T1000 (cell line): Measurements from ENCODE around the gene TMEM167B.
"Not testable (repeated sequence)": the region's sequence is repeated elsewhere in the genome, so short reads cannot be mapped to it uniquely, and the experiment has no call there.

Experiments
- DNase-seq: peaks from one replicate; lab custom pipeline; 2025; ENCODE audit warnings: mixed read lengths; lab: John Stamatoyannopoulos, UW

The TMEM167B gene

DNA sequence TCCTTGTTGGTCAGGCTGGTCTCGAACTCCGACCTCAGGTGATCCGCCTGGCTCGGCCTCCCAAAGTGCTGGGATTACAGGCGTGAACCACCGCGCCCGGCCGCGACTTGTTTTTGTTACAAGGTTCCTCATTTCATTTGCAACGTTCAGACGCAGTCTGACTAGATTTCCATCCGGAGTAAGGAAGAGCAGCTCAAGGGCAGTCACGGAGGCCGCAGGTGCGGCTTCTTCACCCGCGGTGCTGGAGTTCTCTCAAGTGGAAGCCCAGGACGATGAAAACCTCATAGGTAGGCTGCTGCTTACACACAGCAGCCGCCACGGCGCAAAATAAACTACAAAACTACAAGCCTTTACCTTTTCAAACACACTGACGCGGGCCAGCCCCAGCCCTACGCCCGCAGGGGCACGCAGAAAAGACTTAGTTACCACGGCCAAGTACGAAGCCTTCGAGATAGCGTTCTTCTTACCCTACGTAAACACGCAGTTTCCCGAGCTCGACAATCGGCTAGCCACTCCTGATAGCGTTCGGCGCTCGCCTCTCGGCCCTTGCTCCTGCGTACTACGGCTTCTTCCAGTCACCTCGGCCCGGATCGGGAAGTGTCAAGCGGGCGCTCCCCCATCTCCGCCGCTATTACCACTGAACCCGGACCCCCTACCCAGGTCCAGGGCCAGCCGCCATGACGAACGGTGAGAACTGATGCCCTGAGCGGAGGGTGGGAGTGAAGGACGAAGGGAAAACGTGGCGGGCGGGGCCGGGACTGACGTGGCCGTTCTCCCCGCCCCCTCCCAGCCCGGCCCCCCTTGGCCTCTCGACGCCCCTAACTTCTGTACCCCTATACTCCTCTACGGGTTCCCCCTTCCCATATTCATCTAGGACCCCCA lies at the start of gene TMEM167B:
Gene TMEM167B, plus strand, starts transcription at position 569 of the 882 bp plus-strand sequence. Its CDS starts 109 bp downstream, at position 678.
- DNase-seq: peak; percentile 80

DNA sequence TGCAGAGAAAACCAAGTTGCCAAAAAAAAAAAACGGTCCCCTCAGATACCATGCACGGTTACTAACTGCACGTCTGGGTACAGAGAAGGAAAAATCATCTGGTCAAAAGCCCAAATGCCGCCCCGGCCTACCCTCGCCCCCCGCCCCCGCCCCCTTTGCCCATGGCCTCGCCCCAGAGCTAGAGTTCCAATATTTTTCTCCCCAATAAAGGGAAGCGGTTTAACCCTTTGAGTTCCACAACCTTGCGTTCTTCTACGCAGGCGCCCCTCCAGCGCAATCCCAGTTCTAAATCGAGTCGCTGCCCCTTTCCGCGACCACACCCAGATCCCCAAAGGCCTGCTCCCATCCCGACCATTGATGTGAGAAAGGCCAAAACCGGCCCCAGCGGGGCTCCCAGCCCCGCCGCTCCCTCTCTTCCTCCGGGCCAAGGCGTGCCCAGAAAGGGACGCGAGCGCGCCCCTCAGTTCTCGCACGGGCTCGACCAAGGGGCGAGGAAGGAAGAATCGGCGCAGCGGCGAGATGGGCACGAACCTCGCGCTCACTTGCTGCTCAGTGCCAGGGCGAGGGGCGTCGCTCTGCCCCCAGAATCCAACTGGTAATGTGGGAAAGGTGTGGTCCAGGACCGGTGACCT lies 49.5 kb upstream of the TMEM167B start:
- DNase-seq: no peak

DNA sequence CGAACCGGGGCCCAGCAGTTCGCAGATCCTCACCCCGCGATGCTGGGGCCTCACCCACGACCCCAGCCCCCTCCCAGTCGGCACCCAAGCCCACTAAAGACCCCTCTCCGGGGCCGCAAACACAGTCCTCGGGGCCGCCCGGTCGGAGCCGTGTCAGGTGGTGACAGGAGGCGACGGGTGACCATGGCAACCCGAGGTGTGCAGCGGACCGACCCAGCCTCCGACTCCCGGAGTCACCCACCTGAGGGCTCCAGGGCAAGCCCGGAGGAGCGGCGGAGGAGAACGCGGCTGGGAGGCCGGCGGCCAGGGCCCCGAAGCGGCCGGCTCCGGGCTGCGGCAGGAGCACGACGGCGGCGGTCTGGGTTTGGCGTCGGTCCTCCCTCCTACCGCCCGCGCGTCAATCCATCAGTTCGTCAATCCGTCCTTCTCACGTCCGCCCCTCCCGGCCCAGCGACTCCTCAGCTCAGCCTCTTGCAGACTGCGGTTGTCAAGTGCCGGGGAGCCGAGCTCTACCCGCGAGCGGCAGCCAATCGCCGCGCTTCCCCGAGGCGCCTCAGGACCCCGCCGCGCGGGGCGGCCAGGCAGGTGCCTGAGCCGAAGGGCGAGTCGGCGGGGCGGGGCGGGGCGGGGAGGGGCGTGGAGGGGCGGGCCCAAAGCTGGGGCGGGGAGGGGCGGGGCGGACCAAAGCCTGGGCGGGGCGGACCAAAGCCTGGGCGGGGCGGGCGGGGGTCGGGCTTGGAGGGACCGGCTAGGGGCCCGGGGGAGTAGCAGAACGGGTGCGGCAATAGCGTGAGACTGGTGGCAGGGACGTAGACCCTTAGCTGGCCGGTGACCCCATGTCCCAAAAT lies 48.7 kb upstream of the TMEM167B start, which contains the start of gene WDR47:
Gene WDR47, minus strand, starts transcription at position 482 of the 848 bp plus-strand sequence. CDS start 18,590 bp downstream, outside the sequence.
- peak; percentile 95 for DNase-seq

DNA sequence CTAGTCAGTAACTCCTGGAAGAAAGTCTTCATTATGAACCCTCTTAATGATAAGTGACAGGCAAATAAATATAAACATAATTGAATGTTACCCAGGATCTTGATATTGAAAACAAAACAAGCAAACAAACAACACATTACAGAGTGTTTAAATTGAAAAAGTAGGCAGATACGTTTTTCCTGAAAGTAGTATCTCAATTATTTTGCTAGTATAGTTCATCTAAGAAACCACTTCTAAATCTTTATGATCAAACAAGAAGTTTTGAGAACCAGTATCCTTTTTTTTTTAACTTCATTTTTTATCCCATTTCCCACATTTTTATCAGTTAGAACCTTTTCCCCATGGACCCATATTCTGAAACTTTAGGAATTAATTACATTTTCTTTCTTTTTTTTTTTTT lies 45.0 kb upstream of the TMEM167B start:
- DNase-seq: no peak

DNA sequence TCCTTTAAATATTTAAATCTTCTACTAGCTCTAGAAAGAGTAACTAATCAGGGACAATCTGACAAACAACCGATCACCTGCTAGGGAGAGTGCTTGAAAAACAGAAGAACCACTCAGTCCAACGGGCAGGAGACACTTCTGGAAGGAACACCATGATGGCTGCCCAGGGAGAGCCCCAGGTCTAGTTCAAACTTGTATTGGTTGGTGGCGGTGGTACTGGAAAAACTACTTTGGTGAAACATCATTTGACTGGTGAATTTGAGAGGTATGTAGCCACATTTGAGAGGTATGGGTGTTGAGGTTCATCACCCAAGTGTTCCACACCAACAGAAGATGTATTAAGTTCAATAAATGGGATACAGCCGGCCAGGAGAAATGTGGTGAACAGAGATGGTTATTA lies 43.9 kb upstream of the TMEM167B start:
- DNase-seq: no peak

DNA sequence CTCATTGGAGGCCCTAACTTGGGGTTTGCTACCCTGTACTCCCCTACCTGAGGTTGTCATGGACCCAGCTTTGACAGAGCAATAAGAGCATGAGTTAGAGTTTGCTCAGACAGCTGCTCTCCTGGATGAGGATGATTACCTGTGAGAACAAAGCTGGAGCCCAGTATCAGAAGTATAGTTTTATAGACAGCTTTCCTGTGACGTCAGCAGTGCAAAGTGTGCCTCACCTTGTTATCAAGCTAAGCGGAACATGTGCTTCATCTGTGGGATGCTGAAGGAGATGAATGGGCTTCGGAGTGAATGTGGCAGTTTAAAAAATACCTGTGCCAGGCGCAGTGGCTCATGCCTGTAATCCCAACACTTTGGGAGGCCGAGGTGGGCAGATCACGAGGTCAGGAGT lies 43.2 kb upstream of the TMEM167B start:
- no peak for DNase-seq

DNA sequence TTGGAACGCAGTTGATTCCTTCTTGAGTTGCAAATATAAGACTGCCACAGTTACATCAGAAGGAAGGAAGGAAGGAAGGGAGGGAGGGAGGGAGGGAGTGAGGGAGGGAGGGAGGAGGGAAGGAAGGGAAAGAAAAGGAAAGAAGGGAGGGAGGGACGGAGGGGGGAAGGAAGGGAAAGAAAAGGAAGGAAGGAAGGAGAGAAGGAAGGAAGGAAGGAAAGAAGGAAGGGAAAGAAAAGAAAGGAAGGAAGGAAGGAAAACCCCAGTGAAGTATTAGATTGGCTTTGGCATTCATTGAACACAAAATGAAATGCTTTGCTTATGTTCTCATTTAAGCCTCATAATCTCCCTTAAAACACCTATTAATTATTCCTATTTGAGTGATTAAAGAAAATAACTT lies 42.2 kb upstream of the TMEM167B start:
- no peak for DNase-seq

DNA sequence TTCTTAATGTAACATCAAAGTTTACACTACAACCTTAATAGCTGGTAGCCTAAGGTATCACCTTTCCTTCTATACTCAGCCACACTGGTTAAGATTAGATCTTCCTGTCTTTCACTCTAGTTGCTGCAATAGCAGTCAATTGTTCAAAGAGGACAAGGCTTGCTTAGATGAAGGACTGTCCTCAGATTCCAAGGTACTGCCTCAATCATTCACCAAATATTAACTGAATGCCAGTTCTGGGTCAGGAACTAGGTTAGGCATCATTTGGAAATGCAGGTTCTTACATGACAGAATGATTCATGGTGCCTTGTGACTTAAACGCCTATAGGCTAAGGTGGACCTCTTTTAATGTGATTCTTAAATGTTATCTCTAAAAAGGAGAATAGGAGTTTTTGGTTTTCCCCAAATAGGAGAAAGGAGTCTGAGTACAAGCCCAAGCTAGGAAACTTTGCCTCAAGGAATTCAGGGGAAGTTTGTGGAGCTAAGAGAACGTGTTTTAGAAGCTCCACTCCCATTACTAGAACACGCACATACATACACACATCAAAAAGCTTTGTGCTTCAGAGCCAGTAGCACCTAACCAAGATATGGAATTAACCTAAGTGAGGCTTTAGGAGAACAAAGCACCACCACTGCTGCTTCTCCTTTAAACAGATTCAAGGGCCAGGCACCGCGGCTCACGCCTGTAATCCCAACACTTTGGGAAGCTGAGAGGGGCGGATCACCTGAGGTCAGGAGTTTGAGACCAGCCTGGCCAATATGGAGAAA lies 40.2 kb upstream of the TMEM167B start:
- DNase-seq: no peak

DNA sequence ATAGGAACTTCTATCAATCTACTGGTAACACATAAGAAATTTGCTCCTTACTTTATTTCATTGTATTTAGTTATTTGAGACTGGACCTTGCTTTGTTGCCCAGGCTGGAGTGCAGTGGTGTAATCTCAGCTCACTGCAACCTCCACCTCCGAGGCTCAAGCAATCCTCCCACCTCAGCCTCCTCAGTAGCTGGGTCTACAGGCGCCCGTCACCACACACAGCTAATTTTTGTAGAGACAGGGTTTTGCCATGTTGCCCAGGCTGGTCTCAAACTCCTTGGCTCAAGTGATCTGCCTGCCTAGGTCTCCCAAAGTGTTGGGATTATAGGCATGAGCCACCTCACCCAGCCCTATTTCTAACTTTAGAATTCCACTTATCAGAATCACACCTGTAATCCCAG lies 38.4 kb upstream of the TMEM167B start:
- DNase-seq: not testable (repeated sequence)

DNA sequence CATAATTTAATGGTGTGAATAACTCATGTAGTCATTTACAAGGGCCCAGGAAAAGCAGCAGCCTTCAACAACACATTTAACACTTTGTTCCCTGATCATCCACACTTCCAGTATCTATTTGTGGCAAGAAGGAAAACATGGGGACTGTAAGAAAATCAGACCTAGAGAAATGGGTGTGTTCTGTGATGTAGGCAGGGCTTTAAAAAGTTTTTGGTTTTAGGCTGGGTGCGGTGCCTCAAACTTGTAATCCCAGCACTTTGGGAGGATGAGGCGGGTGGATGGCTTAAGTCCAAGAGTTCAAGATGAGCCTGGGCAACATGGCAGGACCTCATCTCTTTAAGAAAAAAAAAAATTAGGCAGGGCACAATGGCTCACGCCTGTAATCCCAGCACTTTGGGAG lies 34.5 kb upstream of the TMEM167B start:
- no peak for DNase-seq

DNA sequence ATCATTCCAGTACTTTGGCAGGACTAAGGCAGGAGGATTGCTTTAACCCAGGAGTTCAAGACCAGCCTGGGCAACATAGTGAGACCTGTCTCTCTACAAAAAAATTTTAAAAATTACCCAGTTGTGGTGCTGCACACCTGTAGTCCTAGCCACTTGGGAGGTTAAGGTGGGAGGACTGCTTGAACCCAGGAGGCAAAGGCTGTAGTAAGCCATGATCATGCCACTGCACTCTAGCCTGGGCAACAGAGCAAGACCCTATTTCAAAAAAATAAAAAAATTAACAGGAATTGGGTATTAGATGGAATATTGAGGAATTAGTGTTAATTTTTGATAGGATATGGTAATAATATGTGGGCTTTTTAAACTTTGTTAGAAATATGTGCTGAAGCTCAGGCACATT lies 31.5 kb upstream of the TMEM167B start:
- no peak for DNase-seq

DNA sequence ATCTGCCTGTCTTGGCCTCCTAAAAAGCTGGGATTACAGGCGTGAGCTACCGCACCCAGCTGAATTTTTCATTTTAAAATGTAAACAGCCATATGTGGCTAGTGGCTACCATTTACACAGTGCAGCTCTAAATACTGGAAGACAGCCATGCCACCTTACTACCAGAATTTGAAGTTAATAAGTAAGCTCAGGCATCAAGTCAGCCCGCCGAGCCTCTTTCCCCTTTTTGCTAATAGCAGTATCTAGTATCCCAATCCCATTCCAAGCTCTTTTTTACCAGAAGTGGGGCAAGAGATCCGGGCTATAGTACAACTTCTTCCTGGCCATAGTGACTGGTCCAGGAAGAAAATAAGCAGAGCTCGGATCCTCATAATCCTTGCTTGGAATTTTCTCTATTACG lies 29.9 kb upstream of the TMEM167B start:
- no peak for DNase-seq

DNA sequence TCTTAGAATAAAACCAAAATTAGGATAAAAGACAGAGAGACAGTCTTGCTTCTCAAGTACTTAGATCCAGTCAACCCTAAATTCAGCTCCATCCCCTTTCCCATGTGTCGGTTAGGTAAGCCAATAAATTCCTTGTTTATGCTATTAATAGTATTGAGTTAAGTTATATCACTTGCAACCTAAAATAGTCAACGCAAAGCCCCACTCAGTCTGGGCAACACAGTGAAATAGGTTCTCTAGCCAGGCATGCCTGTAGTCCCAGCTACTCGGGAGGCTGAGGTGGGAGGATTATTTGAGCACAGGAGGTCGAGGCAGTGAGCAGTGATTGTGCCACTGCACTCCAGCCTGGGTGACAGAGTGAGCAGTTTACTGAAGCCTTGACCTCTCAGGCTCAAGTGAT lies 29.4 kb upstream of the TMEM167B start:
- no peak for DNase-seq

DNA sequence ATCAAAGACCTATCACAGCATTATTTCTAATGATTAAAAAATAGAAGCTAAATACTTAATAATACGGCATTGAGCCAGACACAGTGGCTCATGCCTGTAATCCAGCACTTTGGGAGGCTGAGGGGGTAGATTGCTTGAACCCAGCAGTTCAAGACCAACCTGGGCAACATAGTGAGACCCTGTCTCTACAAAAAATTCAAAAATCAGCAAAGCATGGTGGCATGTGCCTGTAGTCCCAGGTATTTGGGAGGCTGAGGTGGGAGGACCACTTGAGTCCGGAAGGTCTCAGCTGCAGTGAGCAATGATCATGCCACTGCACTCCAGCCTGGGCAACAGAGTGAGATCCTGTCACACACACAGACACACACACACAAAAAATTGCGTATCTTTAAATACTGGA lies 25.4 kb upstream of the TMEM167B start:
- no peak for DNase-seq

DNA sequence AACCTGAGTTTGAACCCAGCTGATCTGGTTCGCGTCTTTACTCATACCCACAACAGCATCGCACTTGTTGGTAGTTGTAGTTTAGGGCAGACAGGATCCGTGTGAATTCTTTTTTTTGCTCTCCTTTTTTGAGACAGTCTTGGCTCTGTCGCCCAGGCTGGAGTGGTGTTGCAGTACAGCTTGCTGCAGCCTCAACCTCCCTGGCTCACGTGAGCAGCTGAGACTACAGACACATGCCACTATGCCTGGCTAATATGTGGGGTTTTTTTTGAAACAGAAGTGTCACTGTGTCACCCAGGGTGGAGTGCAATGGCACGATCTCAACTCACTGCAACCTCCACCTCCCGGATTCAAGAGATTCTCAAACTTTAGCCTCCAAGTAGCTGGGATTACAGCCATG lies 22.7 kb upstream of the TMEM167B start:
- no peak for DNase-seq

DNA sequence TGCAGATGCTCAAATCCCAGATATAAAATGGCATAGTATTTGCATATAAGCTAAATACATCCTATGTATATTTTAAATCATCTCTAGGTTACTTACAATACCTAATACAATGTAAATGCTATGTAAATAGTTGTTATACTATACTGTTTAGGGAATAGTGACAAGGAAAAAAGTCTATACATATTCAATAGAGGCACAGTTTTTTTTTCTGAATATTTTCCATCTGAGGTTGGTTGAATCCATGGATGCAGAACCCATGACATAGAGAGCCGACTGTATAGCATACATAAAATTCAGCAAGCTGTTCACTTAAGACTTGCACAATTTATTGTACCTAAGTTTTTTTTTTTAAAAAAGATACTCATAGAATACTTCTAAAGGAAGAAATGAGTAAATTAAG lies 21.3 kb upstream of the TMEM167B start:
- DNase-seq: no peak

DNA sequence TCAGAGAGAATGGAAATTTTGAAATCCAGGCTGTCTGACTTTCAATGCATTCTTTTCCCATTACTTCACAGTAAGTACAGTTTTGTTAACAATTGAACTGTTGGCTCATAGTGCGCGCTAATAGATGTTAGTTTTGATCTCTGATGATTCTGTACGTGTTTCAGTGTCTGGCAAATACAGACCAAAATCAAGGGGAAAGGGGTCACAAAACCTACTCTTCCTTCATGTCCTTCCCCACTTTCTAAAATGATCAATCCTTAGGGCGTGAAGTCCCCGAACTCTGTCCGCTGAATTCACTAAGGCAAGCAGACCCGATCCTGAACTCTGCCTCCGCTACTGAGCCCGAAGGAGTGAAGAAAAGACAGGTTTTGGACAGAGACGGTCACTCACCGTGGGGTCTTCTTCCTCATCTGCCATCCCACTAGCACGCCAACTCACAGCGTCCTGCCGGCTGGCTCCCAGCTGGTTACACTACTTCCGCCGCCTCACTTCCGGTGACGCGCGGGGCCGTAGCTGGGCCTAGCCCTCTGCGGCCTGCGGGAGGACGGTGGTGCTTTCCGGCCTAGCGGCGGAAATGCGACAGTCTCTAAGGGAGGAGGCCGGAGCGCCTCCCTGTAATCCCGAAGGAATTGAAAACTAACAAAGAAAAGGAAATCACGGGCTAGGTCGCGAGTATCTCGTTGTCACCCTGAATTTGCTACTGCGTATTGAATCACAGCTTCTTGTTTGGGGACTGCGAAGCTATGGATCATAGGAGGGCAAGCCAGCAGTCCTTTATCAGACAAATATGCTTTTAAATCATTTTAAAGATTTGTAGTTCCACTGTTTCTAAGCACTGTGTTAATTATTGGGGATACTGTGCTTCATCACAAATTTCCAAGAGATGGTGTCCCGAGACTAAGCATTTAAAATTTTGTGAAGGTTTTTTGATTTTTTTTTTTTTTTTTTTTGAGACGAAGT lies 14.8 kb upstream of the TMEM167B start, which contains the start of gene TAF13:
Gene TAF13, minus strand, starts transcription at position 473 of the 960 bp plus-strand sequence. Its CDS starts 56 bp downstream, at position 417.
- DNase-seq: peak; percentile 93

DNA sequence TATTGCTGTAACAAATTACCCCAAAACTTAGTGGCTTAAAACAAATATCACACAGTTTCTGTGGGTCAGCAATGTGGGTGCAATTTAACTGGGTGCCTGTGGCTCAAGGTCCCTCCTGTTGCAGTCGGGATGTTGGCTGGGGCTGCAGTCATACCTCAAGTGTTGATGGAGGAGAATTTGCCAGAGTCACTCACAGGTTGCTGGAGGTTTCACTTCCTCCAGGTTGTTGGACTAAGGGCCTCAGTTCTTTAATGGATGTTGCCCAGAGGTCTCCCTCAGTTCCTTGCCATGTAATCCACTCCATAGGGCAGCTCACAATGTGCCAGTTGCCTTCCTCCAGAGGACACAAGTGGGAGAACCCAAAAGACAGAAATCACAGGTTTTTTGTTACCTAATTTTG lies 12.2 kb upstream of the TMEM167B start:
- DNase-seq: no peak

DNA sequence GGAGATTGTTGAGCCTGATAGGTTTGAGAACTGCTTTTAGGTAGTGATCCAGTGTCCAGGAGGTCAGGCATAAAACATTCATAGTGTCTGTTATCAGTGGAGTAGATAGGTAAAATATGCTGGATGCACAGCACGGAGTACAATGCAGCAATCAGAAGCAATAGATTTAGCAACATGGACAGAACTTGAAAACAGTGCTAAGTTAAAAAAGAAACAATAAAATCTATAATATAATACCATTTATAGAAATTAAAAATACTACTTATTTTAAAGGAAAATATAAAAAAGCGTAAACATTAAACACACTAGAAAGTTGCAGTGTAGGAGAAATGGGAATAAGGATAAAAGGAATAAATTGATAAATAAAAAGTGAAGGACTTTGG lies 11.3 kb upstream of the TMEM167B start:
- DNase-seq: no peak

DNA sequence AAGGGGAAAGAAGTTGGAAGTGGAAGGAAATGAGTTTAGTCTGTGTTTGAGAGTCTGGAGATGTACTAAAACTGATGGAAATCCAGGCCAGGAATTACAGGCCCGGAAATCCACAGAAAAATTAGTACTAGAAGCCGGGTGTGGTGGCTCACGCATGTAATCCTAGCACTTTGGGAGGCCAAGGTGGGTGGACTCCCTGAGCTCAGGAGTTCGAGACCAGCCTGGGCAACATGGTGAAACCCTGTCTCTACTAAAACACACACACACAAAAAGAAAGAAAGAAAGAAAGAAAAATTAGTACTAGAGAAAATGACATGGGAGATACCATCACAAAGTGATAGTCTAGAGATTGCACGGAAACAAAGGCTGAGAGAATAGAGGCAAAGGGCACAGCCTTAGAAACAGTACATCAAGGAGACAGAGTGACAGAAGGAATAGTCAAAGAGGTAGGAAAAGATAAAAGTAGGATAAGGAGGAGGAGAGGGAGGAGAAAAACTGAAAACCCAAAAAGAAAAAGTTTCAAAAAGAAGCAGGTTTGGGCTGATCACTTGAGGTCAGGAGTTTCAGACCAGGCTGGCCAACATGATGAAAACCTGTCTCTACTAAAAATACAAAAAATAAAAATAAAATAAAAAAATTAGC lies 10.0 kb upstream of the TMEM167B start:
- DNase-seq: no peak
